Cardiac fibroblast (primary cell): Measurements from ENCODE around the gene BAHD1.

Source experiments
- DNase-seq, 2 donors: peaks; one replicate each; pipeline versions ENCODE4 v3.0.0 to v3.0.0-alpha.2; 2010; ENCODE audit warnings: low read depth in 2 of 2
- H3K4me3 ChIP-seq, 2 donors: replicated peaks in 1 of 2; 1 replicate in 1 of 2; 2 replicates in 1 of 2; pipeline ENCODE4 v1.5.1; 2011; ENCODE audit warnings: low read depth in 2 of 2, low read length in 2 of 2, mild to moderate bottlenecking in 2 of 2, moderate library complexity in 1 of 2
- CTCF ChIP-seq: IDR thresholded peaks from one replicate; pipeline ENCODE4 v1.5.1; 2011; ENCODE audit warnings: low read depth, mild to moderate bottlenecking, low read length, inconsistent platforms

Gene BAHD1

GRCh38 chr15:40464595-40465185 lies 23.9 kb downstream of the BAHD1 start:
- no peak for TF ChIP-seq CTCF
- no peak for DNase-seq
- no peak overlapping the region for H3K4me3 ChIP-seq

DNA sequence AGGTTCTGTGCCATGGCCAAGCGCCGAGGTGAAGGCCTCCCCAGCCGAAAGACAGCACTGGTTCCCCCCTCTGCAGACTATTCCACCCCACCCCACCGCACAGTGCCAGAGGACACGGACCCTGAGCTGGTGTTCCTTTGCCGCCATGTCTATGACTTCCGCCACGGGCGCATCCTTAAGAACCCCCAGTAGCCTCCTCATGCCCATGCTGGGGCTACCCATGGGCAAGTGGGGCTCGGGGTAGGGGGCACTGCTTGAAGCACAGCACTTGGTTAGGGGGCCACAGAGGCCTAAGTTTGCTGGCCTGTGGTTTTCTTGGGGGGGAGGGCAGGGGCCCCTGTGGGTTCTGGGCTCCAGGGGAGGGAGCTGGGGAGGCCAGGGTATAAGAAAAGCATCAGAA lies 25.2 kb downstream of the BAHD1 start:
- no peak for DNase-seq
- H3K4me3 ChIP-seq: no peak overlapping the region
- TF ChIP-seq CTCF: no peak

GRCh38 chr15:40466426-40467260 lies 25.9 kb downstream of the BAHD1 start:
- no peak overlapping the region for H3K4me3 ChIP-seq
- DNase-seq: no peak
- TF ChIP-seq CTCF: no peak

DNA sequence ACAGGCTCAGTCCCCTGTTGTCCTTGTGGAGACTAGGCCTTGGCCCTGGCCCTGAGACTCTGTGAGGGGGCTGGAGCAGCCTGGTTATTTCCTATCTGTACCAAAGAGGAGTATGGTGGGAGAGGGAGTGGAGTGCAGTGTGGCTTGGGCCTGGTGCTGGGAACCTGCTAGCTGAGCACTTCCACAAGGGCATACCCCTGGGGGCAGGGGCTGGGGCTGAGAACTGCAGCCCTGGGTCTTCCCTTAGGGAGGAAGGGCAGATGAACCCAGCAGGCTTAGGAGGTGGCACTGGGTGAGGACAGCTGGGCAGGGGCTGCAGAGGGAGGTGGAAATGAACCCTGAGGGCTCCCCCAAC lies 26.5 kb downstream of the BAHD1 start:
- TF ChIP-seq CTCF: no peak
- no peak for DNase-seq
- H3K4me3 ChIP-seq: no peak overlapping the region

GRCh38 chr15:40468898-40469331 lies 28.2 kb downstream of the BAHD1 start:
- DNase-seq: no peak
- H3K4me3 ChIP-seq: no peak overlapping the region
- no peak for TF ChIP-seq CTCF

GRCh38 chr15:40469776-40470390 lies 29.1 kb downstream of the BAHD1 start:
- H3K4me3 ChIP-seq: peak overlapping the region; percentile 48 to 71
- TF ChIP-seq CTCF: no peak
- DNase-seq: peak; percentile 16 to 25
